D341Med (cell line): Measurements from ENCODE around the gene CCDC80.
"Not testable (repeated sequence)": the region's sequence is repeated elsewhere in the genome, so short reads cannot be mapped to it uniquely, and the experiment has no call there.

ENCODE experiments used
- DNase-seq: peaks from one replicate; pipeline ENCODE4 v3.0.0; 2012; ENCODE audit warnings: low spot score

The CCDC80 gene

GRCh38 chr3:112640930-112641801 lies at the start of gene CCDC80:
CCDC80 (minus strand) TSS chr3:112641143; CDS start chr3:112639905, 1,238 bp downstream.
- DNase-seq: no peak

GRCh38 chr3:112689989-112690388 lies 49.0 kb upstream of the CCDC80 start:
- DNase-seq: no peak

GRCh38 chr3:112689385-112689784 lies 48.4 kb upstream of the CCDC80 start:
- no peak for DNase-seq

- no peak for DNase-seq
Observed at GRCh38 chr3:112688819-112689218, 47.9 kb upstream of the CCDC80 start.

- no peak for DNase-seq
Observed at GRCh38 chr3:112688085-112688769, 47.3 kb upstream of the CCDC80 start.

- DNase-seq: no peak
Observed at GRCh38 chr3:112687616-112688015, 46.7 kb upstream of the CCDC80 start.

GRCh38 chr3:112687211-112687610 lies 46.3 kb upstream of the CCDC80 start:
- DNase-seq: no peak

- no peak for DNase-seq
Observed at GRCh38 chr3:112685956-112686799, 45.2 kb upstream of the CCDC80 start.

GRCh38 chr3:112685420-112685819 lies 44.5 kb upstream of the CCDC80 start:
- no peak for DNase-seq

GRCh38 chr3:112682361-112682760 lies 41.4 kb upstream of the CCDC80 start:
- DNase-seq: no peak

- DNase-seq: no peak
Observed at GRCh38 chr3:112681822-112682325, 40.9 kb upstream of the CCDC80 start.

- no peak for DNase-seq
Observed at GRCh38 chr3:112676659-112677234, 35.8 kb upstream of the CCDC80 start.

- DNase-seq: no peak
Observed at GRCh38 chr3:112675943-112676535, 35.1 kb upstream of the CCDC80 start.

- DNase-seq: no peak
Observed at GRCh38 chr3:112675349-112675748, 34.4 kb upstream of the CCDC80 start.

GRCh38 chr3:112672716-112673541 lies 32.0 kb upstream of the CCDC80 start:
- DNase-seq: no peak

GRCh38 chr3:112671930-112672715 lies 31.2 kb upstream of the CCDC80 start:
- DNase-seq: no peak

- DNase-seq: no peak
Observed at GRCh38 chr3:112670824-112671223, 29.9 kb upstream of the CCDC80 start.

GRCh38 chr3:112667599-112667998 lies 26.7 kb upstream of the CCDC80 start:
- no peak for DNase-seq

GRCh38 chr3:112665009-112665408 lies 24.1 kb upstream of the CCDC80 start:
- not testable (repeated sequence) for DNase-seq

- no peak for DNase-seq
Observed at GRCh38 chr3:112656043-112656442, 15.1 kb upstream of the CCDC80 start.
